PFSK-1 (cell line): ENCODE results near the gene CTNNA3.

Experiments used
- POLR2AphosphoS5 ChIP-seq: IDR thresholded peaks from 2 replicates; pipeline ENCODE4 v1.6.1; 2012; ENCODE audit warnings: low read depth, mild to moderate bottlenecking, control low read depth, low read length, moderate library complexity
- SIN3A ChIP-seq: IDR thresholded peaks from 2 replicates; pipeline ENCODE4 v1.6.1; 2012; ENCODE audit warnings: mild to moderate bottlenecking, low read length, moderate library complexity, borderline replicate concordance; ENCODE audit not compliant: insufficient read depth
- TAF1 ChIP-seq: IDR thresholded peaks from 2 replicates; pipeline ENCODE4 v1.6.1; 2012; ENCODE audit warnings: low read length, control low read depth, borderline replicate concordance; ENCODE audit not compliant: insufficient read depth
- TF ChIP-seq, protein P1 (sequence below), 2 experiments: IDR thresholded peaks; 2 replicates each; pipeline versions ENCODE4 v1.6.1 to v1.8.0; 2011 to 2012; ENCODE audit warnings: low read depth in 2 of 2, low read length in 2 of 2, control low read depth in 1 of 2, inconsistent platforms in 1 of 2, mild to moderate bottlenecking in 1 of 2, moderate library complexity in 1 of 2; ENCODE audit not compliant: insufficient read depth in 1 of 2

DNA sequence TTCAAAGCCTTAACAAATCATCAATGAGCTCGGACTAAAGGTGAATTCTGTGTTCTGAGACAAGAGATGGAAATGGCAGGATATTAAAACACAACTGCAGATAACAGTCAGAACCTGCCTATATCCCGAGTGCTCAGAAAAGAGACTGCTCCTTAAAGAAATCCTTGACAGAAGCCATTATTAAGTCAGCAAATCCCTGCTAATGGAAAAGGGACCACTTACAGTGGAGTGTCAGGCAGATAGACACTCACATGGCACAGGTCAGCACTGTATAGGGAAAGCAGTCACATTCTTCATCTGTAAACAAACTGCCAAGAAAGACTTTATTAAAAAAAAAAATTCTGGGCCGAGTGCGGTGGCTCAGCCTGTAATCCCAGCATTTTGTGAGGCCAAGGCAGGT lies 917.6 kb downstream of the CTNNA3 start:
- TF ChIP-seq POLR2AphosphoS5 (no peak), TAF1 (no peak), SIN3A (no peak)
- TF ChIP-seq, protein P1, sequence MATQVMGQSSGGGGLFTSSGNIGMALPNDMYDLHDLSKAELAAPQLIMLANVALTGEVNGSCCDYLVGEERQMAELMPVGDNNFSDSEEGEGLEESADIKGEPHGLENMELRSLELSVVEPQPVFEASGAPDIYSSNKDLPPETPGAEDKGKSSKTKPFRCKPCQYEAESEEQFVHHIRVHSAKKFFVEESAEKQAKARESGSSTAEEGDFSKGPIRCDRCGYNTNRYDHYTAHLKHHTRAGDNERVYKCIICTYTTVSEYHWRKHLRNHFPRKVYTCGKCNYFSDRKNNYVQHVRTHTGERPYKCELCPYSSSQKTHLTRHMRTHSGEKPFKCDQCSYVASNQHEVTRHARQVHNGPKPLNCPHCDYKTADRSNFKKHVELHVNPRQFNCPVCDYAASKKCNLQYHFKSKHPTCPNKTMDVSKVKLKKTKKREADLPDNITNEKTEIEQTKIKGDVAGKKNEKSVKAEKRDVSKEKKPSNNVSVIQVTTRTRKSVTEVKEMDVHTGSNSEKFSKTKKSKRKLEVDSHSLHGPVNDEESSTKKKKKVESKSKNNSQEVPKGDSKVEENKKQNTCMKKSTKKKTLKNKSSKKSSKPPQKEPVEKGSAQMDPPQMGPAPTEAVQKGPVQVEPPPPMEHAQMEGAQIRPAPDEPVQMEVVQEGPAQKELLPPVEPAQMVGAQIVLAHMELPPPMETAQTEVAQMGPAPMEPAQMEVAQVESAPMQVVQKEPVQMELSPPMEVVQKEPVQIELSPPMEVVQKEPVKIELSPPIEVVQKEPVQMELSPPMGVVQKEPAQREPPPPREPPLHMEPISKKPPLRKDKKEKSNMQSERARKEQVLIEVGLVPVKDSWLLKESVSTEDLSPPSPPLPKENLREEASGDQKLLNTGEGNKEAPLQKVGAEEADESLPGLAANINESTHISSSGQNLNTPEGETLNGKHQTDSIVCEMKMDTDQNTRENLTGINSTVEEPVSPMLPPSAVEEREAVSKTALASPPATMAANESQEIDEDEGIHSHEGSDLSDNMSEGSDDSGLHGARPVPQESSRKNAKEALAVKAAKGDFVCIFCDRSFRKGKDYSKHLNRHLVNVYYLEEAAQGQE (IDR thresholded peaks at IDR 0.05; ENCODE audit: insufficient read depth in 1 of 2, low read depth in 2 of 2, low read length in 2 of 2), result no peak
